ENCODE results near the gene EEA1.

DNA sequence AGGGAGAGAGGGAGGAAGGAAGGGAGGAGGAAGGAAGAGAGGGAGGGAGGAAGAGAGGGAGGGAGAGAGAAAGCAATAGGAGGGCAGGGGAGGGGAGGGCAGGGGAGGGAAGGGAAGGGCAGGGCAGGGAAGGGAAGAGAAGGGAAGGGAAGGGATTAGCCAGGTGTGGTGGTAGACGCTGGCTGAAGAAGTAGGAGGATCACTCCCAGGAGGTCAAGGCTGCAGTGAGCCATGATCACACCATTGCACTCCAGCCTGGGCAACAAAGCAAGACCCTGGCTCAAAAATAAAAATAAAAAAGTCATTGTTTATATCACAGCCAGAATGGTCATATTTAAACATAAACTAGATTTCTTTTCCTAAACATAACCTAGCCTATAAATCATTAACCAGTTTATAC lies 20.4 kb upstream of the EEA1 start:
- TF ChIP-seq CTCF (IDR thresholded peaks at IDR 0.05; ENCODE audit: insufficient read depth, low read length, poor library complexity, severe bottlenecking) (no peak), EZH2phosphoT487 (conservative IDR thresholded peaks at IDR 0.05; ENCODE audit: low read length) (no peak)
